B cell (primary cell): ENCODE data around the gene KCNQ5. TPM values are rescaled to one million over a fixed set of nuclear protein-coding genes. Genes with fewer than 3 reads are reported as not detected.

ENCODE experiments used
- ATAC-seq: fragments of 200-7000 bp; cut with Tn5 transposase; one replicate; pipeline ENCODE4 v1.10.0; 2021; ENCODE audit warnings: low read depth, mild to moderate bottlenecking, moderate number of reproducible peaks, moderate library complexity
- CTCF ChIA-PET: fragments of 350-600 bp; sonication (Branson Sonifier 250); formaldehyde crosslinking; loops from one replicate; lab custom pipeline; 2021; ENCODE audit warnings: antibody characterized with exemption, inconsistent platforms; lab: Charles Lee
- POLR2A ChIA-PET: fragments of 350-600 bp; sonication (Branson Sonifier 250); formaldehyde crosslinking; loops from one replicate; lab custom pipeline; 2021; ENCODE audit warnings: antibody characterized with exemption; lab: Charles Lee
- DNase-seq: peaks from one replicate; pipeline ENCODE4 v3.0.0; 2013
- H2AFZ ChIP-seq: 2 replicates; pipeline ENCODE4 v1.6.1; 2012; ENCODE audit warnings: mild to moderate bottlenecking, low read depth, low read length; ENCODE audit not compliant: insufficient read depth, poor library complexity, severe bottlenecking
- H3K27ac ChIP-seq, 2 donors: 1 replicate in 1 of 2; 2 replicates in 1 of 2; pipeline ENCODE4 v1.5.1; 2012 to 2013; ENCODE audit warnings: low read length in 2 of 2, mild to moderate bottlenecking in 2 of 2, moderate library complexity in 1 of 2
- H3K27me3 ChIP-seq, 4 experiments: fragments of 200-600 bp in 1 of 4; sonication (generic) in 1 of 4; replicated peaks in 1 of 4; 1 replicate in 2 of 4; 2 replicates in 2 of 4; pipeline versions ENCODE4 v1.6.1 to v1.7.0; 2013 to 2016; ENCODE audit warnings: low read length in 3 of 4, mild to moderate bottlenecking in 2 of 4, mixed read lengths in 1 of 4, moderate library complexity in 1 of 4; ENCODE audit not compliant: insufficient read depth in 4 of 4, control insufficient read depth in 3 of 4; ENCODE audit errors: control extremely low read depth in 1 of 4
- H3K36me3 ChIP-seq, 2 experiments: replicated peaks in 1 of 2; 1 replicate in 1 of 2; 2 replicates in 1 of 2; pipeline versions ENCODE4 v1.6.1 to v1.7.1; 2013; ENCODE audit warnings: low read length in 1 of 2; ENCODE audit not compliant: insufficient read depth in 2 of 2, control insufficient read depth in 1 of 2; ENCODE audit errors: control extremely low read depth in 1 of 2, extremely low read depth in 1 of 2
- H3K4me1 ChIP-seq, 2 donors: fragments of 200-600 bp in 1 of 2; sonication (generic) in 1 of 2; 1 replicate in 1 of 2; 2 replicates in 1 of 2; pipeline versions ENCODE4 v1.5.1 to v1.6.1; 2013 to 2017; ENCODE audit warnings: low read length in 2 of 2; ENCODE audit not compliant: control insufficient read depth in 2 of 2, insufficient read depth in 2 of 2
- H3K4me2 ChIP-seq: replicated peaks from 2 replicates; pipeline ENCODE3; 2012; ENCODE audit warnings: mild to moderate bottlenecking, low read depth, low read length; ENCODE audit not compliant: poor library complexity, severe bottlenecking
- H3K4me3 ChIP-seq, 5 experiments: fragments of 200-600 bp in 1 of 5; sonication (generic) in 1 of 5; 1 replicate in 3 of 5; 2 replicates in 2 of 5; pipeline versions ENCODE4 v1.5.1 to v1.7.0; 2011 to 2016; ENCODE audit warnings: low read length in 4 of 5, mild to moderate bottlenecking in 4 of 5, low read depth in 2 of 5, control low read depth in 1 of 5, moderate library complexity in 1 of 5; ENCODE audit not compliant: insufficient read depth in 1 of 5; ENCODE audit errors: control extremely low read depth in 1 of 5, extremely low read depth in 1 of 5
- H3K79me2 ChIP-seq: fragments of 200-600 bp; sonication (generic); one replicate; pipeline ENCODE4 v1.6.0; 2016; ENCODE audit warnings: low read length; ENCODE audit not compliant: control insufficient read depth, insufficient read depth
- H3K9ac ChIP-seq: fragments of 200-600 bp; sonication (generic); 2 replicates; pipeline ENCODE4 v1.6.1; 2017; ENCODE audit warnings: mild to moderate bottlenecking, low read length, moderate library complexity
- H3K9me3 ChIP-seq, 3 donors: one replicate each; pipeline versions ENCODE4 v1.6.1 to v1.7.1; 2013; ENCODE audit warnings: low read length in 2 of 3; ENCODE audit not compliant: control insufficient read depth in 2 of 3, insufficient read depth in 1 of 3; ENCODE audit errors: control extremely low read depth in 1 of 3
- H4K20me1 ChIP-seq: 2 replicates; pipeline ENCODE4 v1.6.0; 2012; ENCODE audit warnings: mild to moderate bottlenecking, low read length; ENCODE audit not compliant: insufficient read depth, control insufficient read depth, poor library complexity, severe bottlenecking
- H3K27ac Mint-ChIP-seq: one replicate; pipeline ENCODE4 v1.8.0; 2021; ENCODE audit warnings: mixed read lengths
- H3K27me3 Mint-ChIP-seq: one replicate; pipeline ENCODE4 v1.8.0; 2021; ENCODE audit warnings: mixed read lengths
- H3K4me1 Mint-ChIP-seq: one replicate; pipeline ENCODE4 v1.8.0; 2021; ENCODE audit warnings: mixed read lengths
- H3K4me3 Mint-ChIP-seq: one replicate; pipeline ENCODE4 v1.8.0; 2021; ENCODE audit warnings: mixed read lengths
- H3K9me3 Mint-ChIP-seq: one replicate; pipeline ENCODE4 v1.8.0; 2022; ENCODE audit warnings: mixed read lengths; ENCODE audit not compliant: insufficient read depth
- CTCF ChIP-seq: fragments of 200-600 bp; IDR thresholded peaks from one replicate; pipeline ENCODE4 v1.8.0; 2022; ENCODE audit warnings: antibody characterized with exemption, mild to moderate bottlenecking
- EZH2 ChIP-seq: IDR thresholded peaks from 2 replicates; pipeline ENCODE4 v1.6.1; 2012; ENCODE audit warnings: borderline replicate concordance, low read depth, mild to moderate bottlenecking, moderate library complexity, low read length; ENCODE audit not compliant: insufficient read depth, poor library complexity, severe bottlenecking
- WGBS: methylation state at CpG from one replicate; pipeline ENCODE4 v1.1.5; 2013; ENCODE audit warnings: missing lambda C conversion rate; ENCODE audit not compliant: insufficient coverage; 5-methylcytosine and 5-hydroxymethylcytosine counted together
- intact Hi-C: fragments of 100-400 bp; cut with micrococcal nuclease; formaldehyde crosslinking; loops from one replicate; pipeline ENCODE4 v1.10.0; 2022
- polyA plus RNA-seq: library from polyadenylated mRNA; depleted of rRNA; stranded (reverse); fragments of >200 nt; gene quantifications from 2 replicates; pipeline ENCODE4 v1.2.3, GENCODE V29; 2012
- total RNA-seq, 2 donors: library from RNA; stranded (reverse); fragments of 120-200 nt in 1 of 2; gene quantifications; 1 replicate in 1 of 2; 2 replicates in 1 of 2; pipeline versions ENCODE4 v1.2.3 to v1.2.4, GENCODE V29; 2013 to 2022

Gene KCNQ5
- total and polyA plus RNA-seq, 2 donors (not counting 1 experiment from before 2014, with no cell fraction given): 2.3 to 9.4 TPM

GRCh38 chr6:73028124-73028766, 406.4 kb downstream of the KCNQ5 start:
- Histone ChIP-seq H3K4me3 (no peak overlapping the region), H3K9me3 (no peaks in the 10 kb centered on the region), H3K9ac (no peak overlapping the region), H3K79me2 (no peaks in the 10 kb centered on the region), H3K4me1 (no peaks in the 10 kb centered on the region), H3K27me3 (no peaks in the 10 kb centered on the region), H3K36me3 (peaks cover 0 to 2% of the 10 kb centered on the region in 2 experiments), H3K4me2 (no peak overlapping the region), H4K20me1 (no peaks in the 10 kb centered on the region), H2AFZ (no peak overlapping the region), H3K27ac (no peak overlapping the region)
- Mint-ChIP-seq H3K4me3 (no peak overlapping the region), H3K9me3 (no peaks in the 10 kb centered on the region), H3K4me1 (peaks cover 5% of the 10 kb centered on the region), H3K27me3 (no peaks in the 10 kb centered on the region), H3K27ac (no peak overlapping the region)
- intact Hi-C loops: no loop called here
- ATAC-seq (no peak), DNase-seq (no peak)
- CTCF ChIA-PET: no interaction called here
- 55% methylated on average over 5 of the region's 8 CpGs for WGBS
- no peak for TF ChIP-seq EZH2
- TF ChIP-seq CTCF: no peak
- POLR2A ChIA-PET: no interaction called here

- H3K4me1 ChIP-seq: no peaks in the 10 kb centered on the region
- no peaks in the 10 kb centered on the region for H4K20me1 ChIP-seq
- whole genome bisulfite sequencing: no CpG with 5 or more reads among the region's 2 CpGs
- ATAC-seq (no peak), DNase-seq (no peak)
- H3K79me2 ChIP-seq: no peaks in the 10 kb centered on the region
- H3K4me2 ChIP-seq: no peak overlapping the region
- no peak overlapping the region for H3K27ac ChIP-seq
- no peak overlapping the region for H3K4me3 ChIP-seq
- Mint-ChIP-seq H3K4me3 (no peak overlapping the region), H3K9me3 (no peaks in the 10 kb centered on the region), H3K4me1 (peaks cover 5% of the 10 kb centered on the region), H3K27ac (no peak overlapping the region), H3K27me3 (no peaks in the 10 kb centered on the region)
- peaks cover 0 to 2% of the 10 kb centered on the region in 2 experiments for H3K36me3 ChIP-seq
- no peak overlapping the region for H2AFZ ChIP-seq
- H3K9ac ChIP-seq: no peak overlapping the region
- TF ChIP-seq EZH2: no peak
- no peak for TF ChIP-seq CTCF
- POLR2A ChIA-PET: no interaction called here
- no peaks in the 10 kb centered on the region for H3K9me3 ChIP-seq
- CTCF ChIA-PET: no interaction called here
- H3K27me3 ChIP-seq: no peaks in the 10 kb centered on the region
- intact Hi-C loops: no loop called here
Observed at GRCh38 chr6:73028893-73029450, 407.1 kb downstream of the KCNQ5 start.
